GM19193 (cell line): ENCODE results near the gene RGS6.

Source experiments
- POLR2A ChIP-seq: IDR thresholded peaks from 4 replicates; pipeline ENCODE4 v1.6.1; 2011; ENCODE audit not compliant: insufficient read depth, insufficient read length; ENCODE audit errors: extremely low read depth

Gene RGS6

GRCh38 chr14:72555609-72556000, 623.4 kb downstream of the RGS6 start:
- TF ChIP-seq POLR2A, result no peak

GRCh38 chr14:72557671-72558070, 625.4 kb downstream of the RGS6 start:
- TF ChIP-seq POLR2A, result no peak

- TF ChIP-seq POLR2A, result no peak
Observed at GRCh38 chr14:72558721-72559120, 626.5 kb downstream of the RGS6 start.

- no peak for TF ChIP-seq POLR2A
Observed at GRCh38 chr14:72559202-72559601, 627.0 kb downstream of the RGS6 start.

GRCh38 chr14:72559669-72560255, 627.5 kb downstream of the RGS6 start:
- no peak for TF ChIP-seq POLR2A

GRCh38 chr14:72560331-72560730, 628.1 kb downstream of the RGS6 start:
- no peak for TF ChIP-seq POLR2A

- TF ChIP-seq POLR2A, result no peak
Observed at GRCh38 chr14:72560889-72561493, 628.8 kb downstream of the RGS6 start.

- TF ChIP-seq POLR2A, result no peak
Observed at GRCh38 chr14:72562300-72562699, 630.1 kb downstream of the RGS6 start.

GRCh38 chr14:72563676-72564075, 631.4 kb downstream of the RGS6 start:
- TF ChIP-seq POLR2A, result no peak

GRCh38 chr14:72565149-72565559, 632.9 kb downstream of the RGS6 start:
- no peak for TF ChIP-seq POLR2A

GRCh38 chr14:72565917-72566316, 633.7 kb downstream of the RGS6 start:
- no peak for TF ChIP-seq POLR2A

GRCh38 chr14:72567226-72567625, 635.0 kb downstream of the RGS6 start:
- no peak for TF ChIP-seq POLR2A

- no peak for TF ChIP-seq POLR2A
Observed at GRCh38 chr14:72568296-72568992, 636.2 kb downstream of the RGS6 start.

- no peak for TF ChIP-seq POLR2A
Observed at GRCh38 chr14:72573725-72574417, 641.6 kb downstream of the RGS6 start.

- TF ChIP-seq POLR2A, result no peak
Observed at GRCh38 chr14:72574715-72575114, 642.5 kb downstream of the RGS6 start.

- TF ChIP-seq POLR2A, result no peak
Observed at GRCh38 chr14:72576258-72576657, 644.0 kb downstream of the RGS6 start.

GRCh38 chr14:72577521-72577920, 645.3 kb downstream of the RGS6 start:
- no peak for TF ChIP-seq POLR2A

- no peak for TF ChIP-seq POLR2A
Observed at GRCh38 chr14:72578514-72578913, 646.3 kb downstream of the RGS6 start.
